Endothelial cell of umbilical vein (primary cell): ENCODE measurements around the gene PIEZO2. TPM values are rescaled to one million over a fixed set of nuclear protein-coding genes. Genes with fewer than 3 reads are reported as not detected.
"Not testable (repeated sequence)": the region's sequence is repeated elsewhere in the genome, so short reads cannot be mapped to it uniquely, and the experiment has no call there.

ENCODE experiments used
- BruUV-seq: library from RNA; stranded (reverse); fragments of 400-500 nt; replicated peaks from 2 replicates; lab custom pipeline; 2021; lab: Mats Ljungman, UMichigan
- CTCF ChIA-PET: fragments of 300-600, 350-600 bp; sonication (Branson Sonifier 250); formaldehyde crosslinking; loops from one replicate; lab custom pipeline; 2021; ENCODE audit warnings: antibody characterized with exemption, inconsistent platforms; lab: Charles Lee
- POLR2A ChIA-PET: fragments of 300-600, 350-600 bp; sonication (Branson Sonifier 250); formaldehyde crosslinking; loops from one replicate; lab custom pipeline; 2021; ENCODE audit warnings: antibody characterized with exemption, inconsistent platforms; lab: Charles Lee
- DNase-seq: peaks from one replicate; pipeline ENCODE4 v3.0.0-alpha.2; 2011; ENCODE audit warnings: low read depth, low spot score
- FAIRE-seq: peaks from 2 replicates; lab custom pipeline; 2011; peaks lifted over from hg19 to GRCh38; lab: Jason Lieb, UNC
- H2AFZ ChIP-seq: 2 replicates; pipeline ENCODE4 v1.6.0; 2012; ENCODE audit warnings: low read depth, low read length, control low read depth, inconsistent platforms
- H3K27ac ChIP-seq: 2 replicates; pipeline ENCODE4 v1.5.1; 2011; ENCODE audit warnings: low read depth, mild to moderate bottlenecking, control low read depth, low read length, moderate library complexity; ENCODE audit not compliant: insufficient read depth
- H3K27me3 ChIP-seq, 2 experiments: 2 replicates each; pipeline versions ENCODE4 v1.6.0 to v1.6.1; 2011; ENCODE audit warnings: low read length in 2 of 2, mixed read lengths in 1 of 2; ENCODE audit not compliant: control insufficient read depth in 2 of 2, insufficient read depth in 2 of 2
- H3K36me3 ChIP-seq, 2 experiments: 2 replicates in 1 of 2; 3 replicates in 1 of 2; pipeline ENCODE4 v1.5.1; 2011; ENCODE audit warnings: low read length in 2 of 2, mild to moderate bottlenecking in 1 of 2, moderate library complexity in 1 of 2; ENCODE audit not compliant: control insufficient read depth in 2 of 2, insufficient read depth in 2 of 2; ENCODE audit errors: extremely low read depth in 1 of 2
- H3K4me1 ChIP-seq: 3 replicates; pipeline ENCODE4 v1.5.1; 2011; ENCODE audit warnings: mild to moderate bottlenecking, low read length; ENCODE audit not compliant: control insufficient read depth, insufficient read depth; ENCODE audit errors: extremely low read depth
- H3K4me2 ChIP-seq: 2 replicates; pipeline ENCODE4 v1.6.1; 2011; ENCODE audit warnings: low read length, control low read depth, mixed read lengths; ENCODE audit not compliant: insufficient read depth
- H3K4me3 ChIP-seq, 3 experiments: fragments of 200-600 bp in 1 of 3; sonication (generic), shearing (Covaris generic) in 1 of 3; replicated peaks in 1 of 3; 2 replicates each; pipeline ENCODE4 v1.5.1; 2011 to 2016; ENCODE audit warnings: control low read depth in 3 of 3, low read length in 3 of 3, mild to moderate bottlenecking in 2 of 3, inconsistent platforms in 1 of 3, low read depth in 1 of 3, moderate library complexity in 1 of 3; ENCODE audit not compliant: insufficient read depth in 1 of 3
- H3K79me2 ChIP-seq: 2 replicates; pipeline ENCODE4 v1.6.0; 2012; ENCODE audit warnings: low read length, inconsistent platforms; ENCODE audit not compliant: control insufficient read depth, insufficient read depth
- H3K9ac ChIP-seq: replicated peaks from 2 replicates; pipeline ENCODE3; 2011; ENCODE audit warnings: low read length, control low read depth; ENCODE audit not compliant: insufficient read depth; ENCODE audit errors: extremely low read depth
- H3K9me1 ChIP-seq: replicated peaks from 3 replicates; pipeline ENCODE4 v1.6.0; 2011; ENCODE audit warnings: mild to moderate bottlenecking, low read length; ENCODE audit not compliant: control insufficient read depth, insufficient read depth; ENCODE audit errors: extremely low read depth
- H3K9me3 ChIP-seq: replicated peaks from 2 replicates; pipeline ENCODE4 v1.5.1; 2012; ENCODE audit warnings: low read length, inconsistent platforms; ENCODE audit not compliant: control insufficient read depth, insufficient read depth
- H4K20me1 ChIP-seq: replicated peaks from 2 replicates; pipeline ENCODE3; 2011; ENCODE audit warnings: mild to moderate bottlenecking, low read length; ENCODE audit not compliant: control insufficient read depth, insufficient read depth; ENCODE audit errors: extremely low read depth
- EZH2 ChIP-seq: IDR thresholded peaks from 2 replicates; pipeline ENCODE4 v1.6.1; 2012; ENCODE audit warnings: borderline replicate concordance, low read depth, mild to moderate bottlenecking, moderate library complexity, low read length, inconsistent platforms; ENCODE audit not compliant: severe bottlenecking
- FOS ChIP-seq: IDR thresholded peaks from 2 replicates; pipeline ENCODE4 v1.6.1; 2011; ENCODE audit warnings: mild to moderate bottlenecking, low read length, moderate library complexity, borderline replicate concordance; ENCODE audit not compliant: insufficient read depth
- GATA2 ChIP-seq: IDR thresholded peaks from 2 replicates; pipeline ENCODE4 v1.7.0; 2011; ENCODE audit warnings: low read depth, mild to moderate bottlenecking, moderate library complexity, mixed read lengths, low read length; ENCODE audit not compliant: insufficient read length, insufficient read depth
- JUN ChIP-seq: IDR thresholded peaks from 2 replicates; pipeline ENCODE4 v1.6.1; 2011; ENCODE audit warnings: borderline replicate concordance, low read depth; ENCODE audit not compliant: insufficient read length, insufficient read depth
- POLR2A ChIP-seq: IDR thresholded peaks from 2 replicates; pipeline ENCODE4 v1.6.1; 2012; ENCODE audit warnings: low read depth, mild to moderate bottlenecking, control low read depth, low read length
- dilution Hi-C: fragments of 300-500 bp; cut with MboI; formaldehyde crosslinking; loops from one replicate; pipeline ENCODE4 v1.15.0; 2019; ENCODE audit warnings: low sequenced_read_pairs; ENCODE audit not compliant: extremely low pct_ligation_motif_present
- intact Hi-C: fragments of 100-400 bp; cut with micrococcal nuclease; formaldehyde crosslinking; loops from one replicate; pipeline ENCODE4 v1.10.0; 2022
- polyA plus RNA-seq, 4 experiments: library from polyadenylated mRNA; depleted of rRNA in 3 of 4; stranded (reverse) in 3 of 4; unstranded in 1 of 4; fragments of >200 nt; gene quantifications; 2 replicates each; pipeline versions ENCODE4 v1.2.1 to v1.2.3, GENCODE V29; 2011 to 2012; ENCODE audit warnings: missing spikeins in 1 of 4
- total RNA-seq: library from RNA; stranded (reverse); gene quantifications from 2 replicates; pipeline ENCODE4 v1.2.3, GENCODE V29; 2021
- TF ChIP-seq, protein P1 (sequence below), 2 donors: IDR thresholded peaks; 1 replicate in 1 of 2; 2 replicates in 1 of 2; pipeline ENCODE4 v1.5.1; 2011; ENCODE audit warnings: low read length in 2 of 2, mild to moderate bottlenecking in 2 of 2, moderate library complexity in 2 of 2, control low read depth in 1 of 2, inconsistent platforms in 1 of 2, low read depth in 1 of 2; ENCODE audit not compliant: insufficient read depth in 1 of 2; ENCODE audit errors: extremely low read depth in 1 of 2

Gene PIEZO2
- total and polyA plus RNA-seq, 2 donors (not counting 3 experiments of a cell fraction or from before 2014, with no cell fraction given), result 1.7 to 11.2 TPM

DNA sequence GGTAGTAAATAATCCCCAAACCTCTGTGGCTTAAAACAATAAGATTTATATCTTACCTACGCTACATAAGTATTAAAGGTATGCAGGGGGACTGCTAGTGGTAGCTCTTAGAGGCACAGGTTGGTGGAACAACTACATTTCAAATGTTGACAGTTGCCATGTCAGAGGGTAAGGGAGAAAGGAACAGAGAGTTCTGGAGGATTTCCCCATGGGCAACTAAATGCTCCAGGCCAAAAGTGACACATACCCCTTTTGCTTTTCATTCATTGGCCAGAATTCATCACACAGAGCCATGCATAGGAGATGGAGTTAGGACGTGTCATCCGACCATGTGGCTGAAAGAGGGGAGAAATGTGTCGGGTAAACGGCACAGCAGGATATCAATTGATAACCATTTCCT lies 490.4 kb downstream of the PIEZO2 start:
- Histone ChIP-seq H2AFZ (no peak overlapping the region), H3K79me2 (no peaks in the 10 kb centered on the region), H3K27me3 (no peaks in the 10 kb centered on the region), H3K9me3 (no peaks in the 10 kb centered on the region), H3K4me3 (no peak overlapping the region), H4K20me1 (no peaks in the 10 kb centered on the region), H3K36me3 (no peaks in the 10 kb centered on the region), H3K4me1 (no peaks in the 10 kb centered on the region), H3K9me1 (no peaks in the 10 kb centered on the region), H3K27ac (no peak overlapping the region), H3K4me2 (no peak overlapping the region), H3K9ac (no peak overlapping the region)
- CTCF ChIA-PET, result interaction anchor here (2.6 kb wide), 1 partner anchor 99 kb away, joined by 11 read pairs; no protein-coding TSS in a partner anchor
- FAIRE-seq, result no peak
- POLR2A ChIA-PET, result no interaction called here
- dilution Hi-C loops, result no loop called here
- intact Hi-C loops, result no loop called here
- DNase-seq, result no peak
- TF ChIP-seq FOS (no peak), EZH2 (no peak), GATA2 (no peak), POLR2A (no peak), JUN (no peak)
- TF ChIP-seq, protein P1, sequence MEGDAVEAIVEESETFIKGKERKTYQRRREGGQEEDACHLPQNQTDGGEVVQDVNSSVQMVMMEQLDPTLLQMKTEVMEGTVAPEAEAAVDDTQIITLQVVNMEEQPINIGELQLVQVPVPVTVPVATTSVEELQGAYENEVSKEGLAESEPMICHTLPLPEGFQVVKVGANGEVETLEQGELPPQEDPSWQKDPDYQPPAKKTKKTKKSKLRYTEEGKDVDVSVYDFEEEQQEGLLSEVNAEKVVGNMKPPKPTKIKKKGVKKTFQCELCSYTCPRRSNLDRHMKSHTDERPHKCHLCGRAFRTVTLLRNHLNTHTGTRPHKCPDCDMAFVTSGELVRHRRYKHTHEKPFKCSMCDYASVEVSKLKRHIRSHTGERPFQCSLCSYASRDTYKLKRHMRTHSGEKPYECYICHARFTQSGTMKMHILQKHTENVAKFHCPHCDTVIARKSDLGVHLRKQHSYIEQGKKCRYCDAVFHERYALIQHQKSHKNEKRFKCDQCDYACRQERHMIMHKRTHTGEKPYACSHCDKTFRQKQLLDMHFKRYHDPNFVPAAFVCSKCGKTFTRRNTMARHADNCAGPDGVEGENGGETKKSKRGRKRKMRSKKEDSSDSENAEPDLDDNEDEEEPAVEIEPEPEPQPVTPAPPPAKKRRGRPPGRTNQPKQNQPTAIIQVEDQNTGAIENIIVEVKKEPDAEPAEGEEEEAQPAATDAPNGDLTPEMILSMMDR (IDR thresholded peaks at IDR 0.05; ENCODE audit: extremely low read depth in 1 of 2, insufficient read depth in 1 of 2, low read depth in 1 of 2, low read length in 2 of 2), result no peak
- BruUV-seq, result no TSS peak

DNA sequence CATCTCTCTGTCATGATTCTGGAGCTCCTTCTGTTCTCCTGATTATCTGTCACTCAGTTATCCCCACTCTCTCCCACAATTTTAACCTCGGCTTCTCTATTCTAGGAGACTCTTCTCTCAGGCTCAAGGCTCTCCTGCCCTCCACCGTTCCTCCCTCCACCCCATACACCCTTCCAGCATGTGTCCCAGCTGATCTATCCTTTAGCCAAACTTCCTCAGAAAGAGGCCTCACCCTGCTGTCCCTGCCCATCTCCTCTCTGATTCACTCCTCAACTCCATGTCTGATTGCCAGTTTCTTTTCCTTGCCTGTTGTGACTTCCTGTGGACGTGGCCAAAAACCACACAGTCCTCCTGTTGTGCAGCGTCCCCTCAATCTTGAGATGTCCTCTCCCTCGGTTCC lies 505.4 kb downstream of the PIEZO2 start:
- intact Hi-C loops, CTCF ChIA-PET, H3K27ac ChIP-seq, H3K27me3 ChIP-seq, H3K4me3 ChIP-seq, H4K20me1 ChIP-seq, H3K9ac ChIP-seq, FAIRE-seq, H2AFZ ChIP-seq, POLR2A ChIA-PET, H3K4me2 ChIP-seq, dilution Hi-C loops, H3K9me1 ChIP-seq, H3K9me3 ChIP-seq, BruUV-seq, DNase-seq, H3K79me2 ChIP-seq, H3K4me1 ChIP-seq, H3K36me3 ChIP-seq: not testable (repeated sequence)

DNA sequence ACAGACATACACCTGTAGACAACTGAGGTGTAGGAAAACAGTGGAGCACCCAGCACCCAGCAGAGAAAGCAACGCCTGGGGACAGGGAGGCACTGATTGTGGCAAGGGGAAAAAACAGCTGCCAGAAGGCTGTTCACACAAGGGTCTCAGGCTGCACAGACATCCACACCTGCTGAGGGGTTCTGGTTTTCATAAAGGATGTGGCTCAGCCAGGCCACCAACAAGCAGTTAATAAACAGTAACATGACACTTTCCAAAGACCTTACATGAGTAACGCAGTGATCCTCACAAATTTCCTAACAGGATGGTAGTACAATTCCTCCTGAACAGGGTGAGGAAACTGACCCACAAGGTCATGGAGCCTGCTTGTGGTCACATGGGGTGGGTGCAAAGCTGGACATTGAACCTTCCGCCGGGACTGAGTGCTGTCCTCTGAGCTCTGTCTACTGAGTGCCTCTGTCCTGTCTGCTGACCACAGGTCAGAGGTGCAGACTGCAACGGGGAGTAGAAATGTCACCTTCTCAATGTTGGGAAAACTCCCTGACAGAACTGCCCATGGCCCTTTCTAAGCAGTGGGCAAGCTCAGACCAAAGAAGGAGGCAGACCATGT lies 506.3 kb downstream of the PIEZO2 start:
- CTCF ChIA-PET, H3K9me3 ChIP-seq, BruUV-seq, H4K20me1 ChIP-seq, H3K27ac ChIP-seq, FAIRE-seq, H3K9me1 ChIP-seq, intact Hi-C loops, H3K4me1 ChIP-seq, H3K4me3 ChIP-seq, POLR2A ChIA-PET, H3K9ac ChIP-seq, H3K79me2 ChIP-seq, H2AFZ ChIP-seq, H3K36me3 ChIP-seq, H3K4me2 ChIP-seq, DNase-seq, dilution Hi-C loops, H3K27me3 ChIP-seq: not testable (repeated sequence)
